Mononuclear cell (primary cell): ENCODE data around the gene GEMIN4. TPM values are rescaled to one million over a fixed set of nuclear protein-coding genes. Genes with fewer than 3 reads are reported as not detected.
"Not testable (repeated sequence)": the region's sequence is repeated elsewhere in the genome, so short reads cannot be mapped to it uniquely, and the experiment has no call there.

Source experiments
- H3K27me3 ChIP-seq: 2 replicates; pipeline ENCODE4 v1.6.0; 2011; ENCODE audit warnings: low read length, control low read depth; ENCODE audit not compliant: insufficient read depth
- H3K4me1 ChIP-seq: 2 replicates; pipeline ENCODE4 v1.5.1; 2011; ENCODE audit warnings: mild to moderate bottlenecking, low read length, control low read depth; ENCODE audit not compliant: insufficient read depth
- H3K4me3 ChIP-seq: 2 replicates; pipeline ENCODE4 v1.5.1; 2011; ENCODE audit warnings: mild to moderate bottlenecking, low read length, moderate library complexity
- H3K9me3 ChIP-seq: 2 replicates; pipeline ENCODE4 v1.5.1; 2011; ENCODE audit warnings: low read depth, mild to moderate bottlenecking, control low read depth, low read length
- total RNA-seq: library from RNA; depleted of rRNA; stranded (reverse); fragments of >200 nt; gene quantifications from one replicate; pipeline ENCODE4 v1.2.3, GENCODE V29; 2012

The GEMIN4 gene
- total RNA-seq, 1 donor, result 10.0 TPM

DNA sequence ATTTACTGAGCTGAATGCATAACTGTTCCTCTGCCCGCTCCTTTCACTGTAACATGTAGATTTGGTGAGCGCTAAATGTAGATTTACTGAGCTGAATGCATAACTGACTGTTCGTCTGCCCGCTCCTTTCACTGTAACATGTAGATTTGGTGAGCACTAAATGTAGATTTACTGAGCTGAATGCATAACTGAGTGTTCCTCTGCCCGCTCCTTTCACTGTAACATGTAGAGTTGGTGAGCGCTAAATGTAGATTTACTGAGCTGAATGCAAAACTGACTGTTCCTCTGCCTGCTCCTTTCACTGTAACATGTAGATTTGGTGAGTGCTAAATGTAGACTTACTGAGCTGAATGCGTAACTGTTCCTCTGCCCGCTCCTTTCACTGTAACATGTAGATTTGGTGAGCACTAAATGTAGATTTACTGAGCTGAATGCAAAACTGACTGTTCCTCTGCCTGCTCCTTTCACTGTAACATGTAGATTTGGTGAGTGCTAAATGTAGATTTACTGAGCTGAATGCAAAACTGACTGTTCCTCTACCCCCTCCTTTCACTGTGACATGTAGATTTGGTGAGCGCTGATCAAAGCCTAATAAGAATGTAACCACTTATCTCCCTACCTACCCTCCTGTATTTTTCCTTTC is 3.4 kb upstream of the GEMIN4 start:
- peaks cover 19% of the 10 kb centered on the region for H3K4me1 ChIP-seq
- not testable (repeated sequence) for H3K9me3 ChIP-seq, H3K27me3 ChIP-seq, H3K4me3 ChIP-seq

DNA sequence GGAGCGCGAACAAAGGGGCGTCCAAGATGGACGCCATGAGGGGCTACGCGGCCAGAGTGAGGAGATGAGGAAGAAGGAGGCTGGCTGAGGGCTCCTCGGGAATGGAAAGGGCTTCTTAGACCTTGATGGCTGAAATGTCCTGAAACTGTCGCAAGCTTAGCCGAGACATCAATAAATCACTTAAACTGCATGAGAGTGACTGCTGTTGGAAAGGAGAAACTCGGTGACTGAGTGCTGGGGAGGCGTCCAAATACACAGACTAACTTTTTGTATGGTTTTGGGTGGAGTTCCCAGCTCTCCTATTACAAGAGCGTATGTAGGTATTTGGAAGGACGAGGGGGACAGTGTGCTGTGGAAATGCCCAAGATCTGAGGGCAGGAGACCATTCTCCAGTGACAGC is 1.4 kb upstream of the GEMIN4 start:
- Histone ChIP-seq H3K9me3 (no peaks in the 10 kb centered on the region), H3K27me3 (no peaks in the 10 kb centered on the region), H3K4me3 (no peak overlapping the region), H3K4me1 (peaks cover 26% of the 10 kb centered on the region)

DNA sequence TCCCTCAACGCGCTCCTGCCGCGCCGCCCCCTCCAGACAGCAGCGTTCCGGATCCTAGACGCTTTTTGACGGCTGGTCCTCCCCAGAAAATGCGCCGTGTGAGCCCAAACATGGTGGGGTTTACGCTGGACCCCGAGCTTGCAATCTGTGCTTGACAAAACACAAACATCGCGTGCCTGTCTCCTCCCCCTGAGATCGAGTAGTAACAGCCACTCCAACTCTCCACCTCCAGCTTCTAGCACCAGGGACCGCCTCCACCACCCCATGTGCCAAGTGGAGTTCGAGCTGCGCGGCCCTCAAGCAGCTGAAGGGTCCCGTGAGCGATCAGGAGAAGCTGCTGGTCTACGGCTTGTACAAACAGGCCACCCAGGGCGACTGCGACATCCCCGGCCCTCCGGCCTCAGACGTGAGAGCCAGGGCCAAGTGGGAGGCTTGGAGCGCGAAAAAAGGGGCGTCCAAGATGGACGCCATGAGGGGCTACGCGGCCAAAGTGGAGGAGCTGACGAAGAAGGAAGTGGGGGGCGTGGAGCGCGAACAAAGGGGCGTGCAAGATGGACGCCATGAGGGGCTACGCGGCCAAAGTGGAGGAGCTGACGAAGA is 656 bp upstream of the GEMIN4 start:
- no peaks in the 10 kb centered on the region for H3K27me3 ChIP-seq
- peak overlapping the region; percentile 65 for H3K4me3 ChIP-seq

DNA sequence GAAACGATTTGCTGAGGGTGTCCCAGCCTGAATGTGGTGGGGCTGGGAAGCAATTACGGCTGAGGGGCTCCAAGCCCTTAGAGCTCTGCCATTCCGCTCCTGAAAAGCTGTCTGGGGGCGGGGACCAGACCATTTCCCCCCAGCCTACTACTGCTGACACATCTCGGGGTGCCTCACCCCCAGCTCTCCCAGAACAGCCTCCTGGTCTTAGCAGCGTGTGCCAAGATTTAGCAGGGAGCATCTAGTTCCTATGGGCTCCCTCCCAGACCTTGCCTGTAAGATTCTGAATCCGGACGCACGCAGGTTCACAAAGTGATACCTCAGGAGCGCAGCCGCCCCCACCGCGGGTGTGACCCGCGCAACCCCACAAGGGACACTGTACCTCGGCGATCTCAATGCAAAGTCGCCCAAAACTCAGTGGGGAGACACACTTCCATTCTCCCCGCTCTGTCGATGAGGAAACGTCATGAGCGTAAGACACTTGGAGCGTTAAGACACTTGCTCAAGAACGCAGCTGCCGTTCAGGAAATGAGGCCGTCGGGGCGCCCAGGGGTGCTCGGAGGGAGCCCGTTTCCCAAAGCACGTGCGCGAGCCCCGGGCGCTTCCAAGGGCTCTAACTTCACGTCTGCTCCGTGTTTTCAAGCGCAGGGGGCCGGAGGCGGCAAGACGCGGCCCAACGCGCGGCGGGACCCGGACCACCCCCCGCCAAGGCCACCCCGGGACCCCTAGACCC is 629 bp downstream of the GEMIN4 start:
- no peaks in the 10 kb centered on the region for H3K9me3 ChIP-seq
- H3K4me1 ChIP-seq, result peaks cover 26% of the 10 kb centered on the region
- peak overlapping the region; percentile 65 for H3K4me3 ChIP-seq
- no peaks in the 10 kb centered on the region for H3K27me3 ChIP-seq

More for the DNA sequence above, 656 bp upstream of the GEMIN4 start:
- H3K9me3 ChIP-seq, result no peaks in the 10 kb centered on the region
- H3K4me1 ChIP-seq, result peaks cover 26% of the 10 kb centered on the region

DNA sequence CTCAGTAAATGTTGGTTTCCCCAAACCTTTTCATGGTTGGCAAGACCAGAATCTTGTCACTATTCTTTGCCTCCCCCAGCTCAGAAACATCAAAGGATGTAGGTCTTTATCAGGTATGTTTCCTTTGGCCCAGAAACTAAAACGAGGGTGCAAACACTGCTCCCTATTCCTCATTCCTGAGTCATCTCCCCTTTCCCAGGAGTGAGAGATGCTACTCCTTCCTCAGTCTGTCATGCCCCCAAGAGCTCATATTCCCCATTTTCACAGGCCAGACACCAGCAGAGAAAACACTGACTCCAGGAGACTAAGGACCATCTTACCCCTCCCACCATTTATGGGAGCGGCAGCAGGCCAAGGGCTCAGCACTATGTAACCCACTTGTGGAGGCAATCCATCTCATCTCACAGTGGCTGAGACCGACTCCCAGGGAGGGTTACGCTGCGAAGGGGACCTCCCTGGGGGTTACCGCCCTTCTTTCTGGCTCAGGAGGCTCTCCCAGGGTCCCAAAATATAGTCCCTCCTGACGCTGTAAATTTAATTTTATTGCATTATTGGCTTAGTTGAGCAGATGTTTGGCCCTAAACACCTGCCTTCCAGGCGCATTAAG is 1.5 kb downstream of the GEMIN4 start:
- no peaks in the 10 kb centered on the region for H3K27me3 ChIP-seq
- H3K4me1 ChIP-seq, result peaks cover 26% of the 10 kb centered on the region
- no peak overlapping the region for H3K4me3 ChIP-seq
- no peaks in the 10 kb centered on the region for H3K9me3 ChIP-seq

DNA sequence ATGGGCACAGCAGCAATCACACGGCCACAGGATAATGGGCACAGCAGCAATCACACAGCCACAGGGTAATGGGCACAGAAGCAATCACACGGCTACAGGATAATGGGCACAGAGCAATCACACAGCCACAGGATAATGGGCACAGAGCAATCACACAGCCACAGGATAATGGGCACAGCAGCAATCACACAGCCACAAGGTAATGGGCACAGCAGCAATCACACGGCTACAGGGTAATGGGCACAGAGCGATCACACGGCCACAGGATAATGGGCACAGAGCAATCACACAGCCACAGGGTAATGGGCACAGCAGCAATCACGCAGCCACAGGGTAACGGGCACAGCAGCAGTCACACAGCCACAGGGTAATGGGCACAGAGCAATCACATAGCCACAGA is 2.7 kb downstream of the GEMIN4 start:
- H3K27me3 ChIP-seq, H3K4me3 ChIP-seq, H3K9me3 ChIP-seq: not testable (repeated sequence)
- peaks cover 26% of the 10 kb centered on the region for H3K4me1 ChIP-seq

DNA sequence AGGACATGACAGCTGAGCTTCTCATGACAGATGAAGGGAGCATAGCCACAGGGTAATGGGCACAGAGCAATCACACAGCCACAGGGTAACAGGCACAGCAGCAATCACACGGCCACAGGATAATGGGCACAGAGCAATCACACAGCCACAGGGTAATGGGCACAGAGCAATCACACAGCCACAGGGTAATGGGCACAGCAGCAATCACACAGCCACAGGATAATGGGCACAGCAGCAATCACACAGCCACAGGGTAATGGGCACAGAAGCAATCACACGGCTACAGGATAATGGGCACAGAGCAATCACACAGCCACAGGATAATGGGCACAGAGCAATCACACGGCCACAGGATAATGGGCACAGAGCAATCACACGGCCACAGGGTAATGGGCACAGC is 3.5 kb downstream of the GEMIN4 start:
- not testable (repeated sequence) for H3K9me3 ChIP-seq, H3K4me3 ChIP-seq, H3K27me3 ChIP-seq
- H3K4me1 ChIP-seq, result peaks cover 26% of the 10 kb centered on the region

DNA sequence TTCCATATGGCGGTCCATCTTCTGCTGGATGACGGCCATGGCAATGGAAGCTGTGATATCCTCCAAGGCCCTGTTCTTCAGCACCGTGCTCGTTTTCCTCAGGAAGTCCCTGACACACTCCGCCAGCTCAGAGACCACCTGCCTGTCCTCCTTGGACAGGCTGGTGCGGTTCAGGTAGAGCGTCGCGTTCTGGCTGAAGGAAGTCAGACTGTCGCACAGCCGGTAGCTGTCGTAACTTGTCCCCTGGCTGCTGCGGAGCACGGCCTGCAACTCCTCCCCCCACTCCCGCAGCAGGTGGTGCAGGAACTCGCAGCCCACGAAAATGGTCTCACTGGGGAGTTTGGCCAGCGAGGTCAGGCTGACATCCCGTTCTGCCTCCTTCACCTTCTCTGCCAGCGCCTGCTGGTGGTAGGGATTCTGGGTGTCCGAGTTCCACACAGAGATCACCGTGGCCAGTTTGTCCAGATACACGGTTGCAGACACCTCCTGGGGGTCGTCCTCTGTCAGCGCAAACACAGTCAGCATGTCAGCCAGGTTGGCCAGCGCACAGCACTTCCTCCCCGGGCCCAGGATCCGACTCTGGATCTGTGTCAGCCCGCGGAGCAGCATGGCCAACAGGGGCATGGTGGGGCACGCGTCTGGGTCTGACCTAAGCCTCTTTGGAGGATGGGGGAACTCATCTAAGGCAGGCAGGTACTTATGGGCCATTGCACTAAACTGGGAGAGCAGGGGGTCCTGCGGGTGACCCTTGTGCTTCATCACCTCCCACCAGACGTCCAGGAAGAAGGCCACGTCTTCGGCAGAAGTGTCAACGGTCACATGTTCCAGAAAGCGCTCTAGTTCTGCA is 5.1 kb downstream of the GEMIN4 start:
- Histone ChIP-seq H3K9me3 (no peaks in the 10 kb centered on the region), H3K27me3 (no peaks in the 10 kb centered on the region), H3K4me1 (peaks cover 22% of the 10 kb centered on the region), H3K4me3 (no peak overlapping the region)

DNA sequence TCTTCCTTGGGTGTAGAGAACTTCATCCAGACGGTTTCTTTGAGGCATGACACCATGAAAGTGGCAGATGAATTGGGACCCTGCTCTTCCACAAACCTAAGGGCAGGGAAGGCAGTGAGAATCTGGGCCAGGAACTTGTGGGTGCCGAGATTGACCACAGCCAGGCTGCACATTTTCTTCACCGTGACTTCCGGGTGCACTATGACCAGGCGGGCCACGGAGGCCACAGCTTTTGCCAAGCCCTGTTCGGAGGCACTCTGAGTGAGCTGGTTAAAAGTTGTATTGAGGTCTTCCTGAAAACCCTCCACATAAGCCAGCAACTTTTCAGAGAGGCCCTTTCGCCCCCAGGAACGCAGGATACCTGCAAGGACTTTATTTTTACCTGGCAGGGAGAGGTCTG is 5.9 kb downstream of the GEMIN4 start:
- peaks cover 15% of the 10 kb centered on the region for H3K4me1 ChIP-seq
- no peaks in the 10 kb centered on the region for H3K27me3 ChIP-seq
- no peak overlapping the region for H3K4me3 ChIP-seq
- no peaks in the 10 kb centered on the region for H3K9me3 ChIP-seq

DNA sequence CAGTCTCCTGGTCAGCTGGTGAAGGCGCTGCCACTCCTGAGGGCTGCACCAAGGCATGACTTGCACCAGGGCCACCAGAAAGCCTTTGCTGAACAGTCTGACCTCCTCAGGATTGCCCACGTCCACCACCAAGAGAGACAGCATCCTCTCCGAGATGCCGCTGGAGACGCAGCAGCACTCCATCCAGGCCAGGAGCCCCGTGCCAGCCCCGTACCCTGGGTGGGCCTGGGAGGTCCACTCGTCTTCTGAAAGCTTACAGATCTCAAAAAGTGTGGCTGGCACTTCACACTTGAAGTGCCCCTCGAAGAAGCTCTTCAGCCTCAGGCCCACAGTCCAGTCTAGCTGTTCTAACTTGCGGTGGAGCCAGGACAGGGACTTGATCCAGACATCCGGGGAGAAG is 6.7 kb downstream of the GEMIN4 start:
- Histone ChIP-seq H3K27me3 (no peaks in the 10 kb centered on the region), H3K9me3 (no peaks in the 10 kb centered on the region), H3K4me3 (no peak overlapping the region), H3K4me1 (peaks cover 15% of the 10 kb centered on the region)

DNA sequence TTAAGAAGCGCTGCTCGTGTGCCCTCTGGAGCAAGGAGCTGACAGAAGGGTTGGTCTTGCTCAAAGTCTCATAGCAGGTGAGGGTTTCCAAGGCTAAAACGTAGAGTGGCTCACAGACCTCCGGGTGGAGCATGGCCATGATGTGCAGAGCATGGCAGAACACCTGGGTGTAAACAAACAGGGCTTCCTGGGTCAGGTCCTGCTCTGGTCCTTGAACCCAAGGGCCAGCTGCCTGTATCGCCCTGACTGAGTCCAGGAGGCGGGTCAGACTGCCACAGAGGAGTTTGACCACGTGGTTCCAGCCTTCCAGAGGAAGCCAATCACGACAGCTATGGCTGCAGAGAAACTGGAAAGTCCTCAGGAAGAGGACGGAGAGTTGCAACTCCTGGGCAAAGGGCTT is 7.1 kb downstream of the GEMIN4 start:
- H3K4me3 ChIP-seq, result no peak overlapping the region
- H3K27me3 ChIP-seq, result no peaks in the 10 kb centered on the region
- H3K9me3 ChIP-seq, result no peaks in the 10 kb centered on the region
- peaks cover 14% of the 10 kb centered on the region for H3K4me1 ChIP-seq

DNA sequence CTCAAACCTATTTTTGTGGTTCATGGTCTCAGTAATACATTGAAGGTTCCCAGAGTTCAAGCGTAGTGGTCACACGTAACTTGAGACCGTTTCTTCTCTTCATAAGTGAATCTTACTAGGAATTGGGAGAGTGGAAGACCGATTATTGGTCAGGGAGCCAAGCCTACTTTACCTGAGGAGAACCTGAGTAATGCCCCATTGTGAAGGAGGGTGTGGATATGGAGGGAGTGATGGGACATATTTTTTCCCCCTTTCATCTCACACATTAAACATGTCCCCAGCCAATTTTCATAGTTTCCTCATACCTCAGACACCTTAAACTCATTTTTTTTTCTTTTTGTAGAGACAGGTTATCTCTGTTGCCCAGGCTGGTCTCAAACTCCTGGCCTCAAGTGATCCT is 8.9 kb downstream of the GEMIN4 start:
- no peak overlapping the region for H3K4me3 ChIP-seq
- peaks cover 16% of the 10 kb centered on the region for H3K4me1 ChIP-seq
- no peaks in the 10 kb centered on the region for H3K9me3 ChIP-seq
- H3K27me3 ChIP-seq, result no peaks in the 10 kb centered on the region

DNA sequence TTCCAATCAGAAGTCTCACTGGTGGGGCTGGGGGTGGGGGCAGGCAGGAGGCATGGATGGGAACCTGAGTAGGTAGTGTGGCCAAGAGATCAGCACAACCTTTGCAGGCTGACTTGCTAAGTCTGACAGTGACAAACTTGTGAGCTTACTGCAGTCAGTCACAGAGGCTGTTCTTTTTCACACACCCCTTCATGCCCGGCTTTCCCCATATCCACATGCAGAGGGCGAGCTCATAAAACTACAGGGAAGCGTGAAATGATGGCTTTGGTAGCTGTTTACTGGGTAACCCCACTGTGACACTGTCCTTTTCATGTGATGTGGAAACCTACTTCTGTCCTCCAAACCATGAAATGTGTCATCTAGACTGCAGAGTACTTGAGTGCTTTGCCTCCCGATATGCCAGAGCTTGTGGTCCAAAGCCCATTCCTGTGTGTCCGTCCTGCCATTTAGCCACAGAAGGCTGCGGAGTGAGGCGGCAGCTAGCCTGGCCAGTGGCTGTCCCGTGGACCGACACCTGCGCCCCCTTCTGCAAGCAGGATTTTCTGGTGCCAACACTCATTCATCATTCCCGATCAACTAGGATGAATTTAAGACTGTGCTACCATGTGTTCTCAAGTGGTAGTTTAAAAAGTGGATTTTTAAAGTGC is 9.8 kb downstream of the GEMIN4 start:
- Histone ChIP-seq H3K9me3 (no peaks in the 10 kb centered on the region), H3K4me1 (peaks cover 16% of the 10 kb centered on the region), H3K4me3 (no peak overlapping the region), H3K27me3 (no peaks in the 10 kb centered on the region)

DNA sequence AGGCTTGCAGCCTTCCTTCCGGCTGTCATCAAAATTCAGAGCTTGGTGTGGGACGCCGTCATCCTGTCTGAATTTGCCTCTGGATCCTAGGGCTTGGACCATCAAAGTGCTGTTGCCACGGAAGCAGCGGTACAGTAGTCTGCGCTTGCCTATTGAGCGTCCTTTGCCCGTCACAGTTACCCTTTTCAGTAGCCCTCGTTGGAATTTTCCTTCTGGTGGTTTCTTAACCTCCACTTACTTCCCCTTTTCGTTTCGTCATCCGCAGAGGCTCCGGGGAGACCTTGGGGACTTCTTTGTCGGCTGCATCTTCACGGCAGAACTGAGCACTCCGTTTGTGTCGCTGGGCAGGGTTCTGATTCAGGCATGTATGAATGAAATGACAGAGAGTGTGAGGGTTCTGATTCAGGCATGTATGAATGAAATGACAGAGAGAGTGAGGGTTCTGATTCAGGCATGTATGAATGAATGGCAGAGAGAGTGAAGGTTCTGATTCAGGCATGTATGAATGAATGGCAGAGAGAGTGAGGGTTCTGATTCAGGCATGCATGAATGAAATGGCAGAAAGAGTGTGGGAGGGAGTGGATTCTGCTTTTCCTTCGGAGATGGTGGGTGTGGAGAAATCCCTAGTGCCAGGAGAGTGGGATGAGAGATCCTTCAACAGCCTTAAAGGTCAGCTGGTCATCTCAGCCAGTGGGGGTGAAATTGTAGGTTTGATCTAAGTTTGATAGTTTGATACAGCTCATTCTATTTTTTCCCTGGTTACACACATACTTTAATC is 11.6 kb downstream of the GEMIN4 start:
- H3K9me3 ChIP-seq, result no peaks in the 10 kb centered on the region
- H3K4me1 ChIP-seq, result peaks cover 16% of the 10 kb centered on the region
- H3K27me3 ChIP-seq, result no peaks in the 10 kb centered on the region
- no peak overlapping the region for H3K4me3 ChIP-seq
